GM21717 (cell line): ENCODE measurements around the gene SCGN.

ENCODE experiments used
- ATAC-seq: cut with Tn5 transposase; IDR thresholded peaks from one replicate; pipeline ENCODE4 v1.9.1; 2021; ENCODE audit warnings: mild to moderate bottlenecking, moderate library complexity; ENCODE audit not compliant: unreplicated experiment

SCGN gene

GRCh38 chr6:25652007-25652515 lies at the start of gene SCGN:
SCGN (plus strand) TSS chr6:25652215; CDS start chr6:25652404, 189 bp downstream.
- no peak for ATAC-seq

GRCh38 chr6:25602674-25602982 lies 49.4 kb upstream of the SCGN start:
- no peak for ATAC-seq

- ATAC-seq = no peak
Observed at GRCh38 chr6:25603251-25603650, 48.8 kb upstream of the SCGN start.

- no peak for ATAC-seq
Observed at GRCh38 chr6:25606151-25606550, 45.9 kb upstream of the SCGN start.

- ATAC-seq = no peak
Observed at GRCh38 chr6:25608558-25609174, 43.3 kb upstream of the SCGN start.

- ATAC-seq = no peak
Observed at GRCh38 chr6:25612666-25613065, 39.3 kb upstream of the SCGN start.

- ATAC-seq = no peak
Observed at GRCh38 chr6:25613415-25613814, 38.6 kb upstream of the SCGN start.

- ATAC-seq = no peak
Observed at GRCh38 chr6:25614052-25614451, 38.0 kb upstream of the SCGN start.

GRCh38 chr6:25615471-25615870 lies 36.5 kb upstream of the SCGN start:
- ATAC-seq = no peak

- ATAC-seq = no peak
Observed at GRCh38 chr6:25617997-25618396, 34.0 kb upstream of the SCGN start.

GRCh38 chr6:25619217-25619616 lies 32.8 kb upstream of the SCGN start:
- ATAC-seq = no peak

- no peak for ATAC-seq
Observed at GRCh38 chr6:25620391-25620790, 31.6 kb upstream of the SCGN start.

- no peak for ATAC-seq
Observed at GRCh38 chr6:25623065-25623464, 28.9 kb upstream of the SCGN start.

- no peak for ATAC-seq
Observed at GRCh38 chr6:25623879-25624278, 28.1 kb upstream of the SCGN start.

GRCh38 chr6:25627001-25627400 lies 25.0 kb upstream of the SCGN start:
- no peak for ATAC-seq

- no peak for ATAC-seq
Observed at GRCh38 chr6:25628471-25629197, 23.4 kb upstream of the SCGN start.

- ATAC-seq = no peak
Observed at GRCh38 chr6:25629198-25629576, 22.8 kb upstream of the SCGN start.

GRCh38 chr6:25630508-25631278 lies 21.3 kb upstream of the SCGN start:
- ATAC-seq = no peak

GRCh38 chr6:25635886-25636317 lies 16.1 kb upstream of the SCGN start:
- no peak for ATAC-seq

- ATAC-seq = no peak
Observed at GRCh38 chr6:25637211-25637610, 14.8 kb upstream of the SCGN start.

GRCh38 chr6:25637960-25638434 lies 14.0 kb upstream of the SCGN start:
- ATAC-seq = no peak

- no peak for ATAC-seq
Observed at GRCh38 chr6:25639653-25640052, 12.4 kb upstream of the SCGN start.
